ENCODE results near the gene FADS1.
A peak's percentile ranks its signal among the peaks of the same experiment; 100 is the strongest.

FADS1 gene

GRCh38 chr11:61756147-61756451 is 60.7 kb downstream of the FADS1 start:
- no peak for DNase-seq

- no peak for DNase-seq
These were observed 62.0 kb downstream of the FADS1 start for GRCh38 chr11:61754534-61755482.

- no peak for DNase-seq
These were observed 63.1 kb downstream of the FADS1 start for GRCh38 chr11:61753672-61754071.

GRCh38 chr11:61752925-61753521 is 63.8 kb downstream of the FADS1 start:
- no peak for DNase-seq

- DNase-seq, result peak; percentile 60
These were observed 64.5 kb downstream of the FADS1 start, which contains the start of gene MYRF for GRCh38 chr11:61752117-61752924. Gene MYRF, plus strand, starts transcription at chr11:61752636. Its CDS starts 109 bp downstream, at chr11:61752745.

- no peak for DNase-seq
These were observed 65.4 kb downstream of the FADS1 start for GRCh38 chr11:61751384-61751783.

- DNase-seq, result no peak
These were observed 66.1 kb downstream of the FADS1 start for GRCh38 chr11:61750631-61751273.

All from T-helper 9 cell (primary cell).